Jurkat, Clone E6-1 (cell line): ENCODE data around the gene PRRT1B.
A peak's percentile ranks its signal among the peaks of the same experiment; 100 is the strongest.

Source experiments
- DNase-seq: peaks from one replicate; pipeline ENCODE4 v3.0.0-alpha.2; 2011; ENCODE audit warnings: low read depth, low spot score
- H3K4me3 ChIP-seq: 2 replicates; pipeline ENCODE4 v1.5.1; 2011; ENCODE audit warnings: mild to moderate bottlenecking, low read length, control low read depth, moderate library complexity

PRRT1B gene

GRCh38 chr9:131521203-131521602 lies 24.1 kb upstream of the PRRT1B start:
- no peak for DNase-seq
- no peak overlapping the region for H3K4me3 ChIP-seq

- no peak for DNase-seq
These were observed 23.5 kb upstream of the PRRT1B start for GRCh38 chr9:131521822-131522221.

GRCh38 chr9:131522257-131523085 lies 22.9 kb upstream of the PRRT1B start:
- DNase-seq = no peak
- no peak overlapping the region for H3K4me3 ChIP-seq

More at GRCh38 chr9:131521822-131522221, 23.5 kb upstream of the PRRT1B start:
- no peak overlapping the region for H3K4me3 ChIP-seq

- no peak for DNase-seq
- no peak overlapping the region for H3K4me3 ChIP-seq
These were observed 22.3 kb upstream of the PRRT1B start for GRCh38 chr9:131523086-131523388.

GRCh38 chr9:131523451-131524435 lies 21.6 kb upstream of the PRRT1B start:
- no peak for DNase-seq
- no peak overlapping the region for H3K4me3 ChIP-seq

GRCh38 chr9:131524665-131525315 lies 20.5 kb upstream of the PRRT1B start:
- no peak overlapping the region for H3K4me3 ChIP-seq
- DNase-seq = no peak

- no peak overlapping the region for H3K4me3 ChIP-seq
- DNase-seq = no peak
These were observed 19.4 kb upstream of the PRRT1B start for GRCh38 chr9:131525643-131526565.

- DNase-seq = no peak
- no peak overlapping the region for H3K4me3 ChIP-seq
These were observed 17.1 kb upstream of the PRRT1B start for GRCh38 chr9:131528186-131528585.

- no peak overlapping the region for H3K4me3 ChIP-seq
- no peak for DNase-seq
These were observed 16.3 kb upstream of the PRRT1B start for GRCh38 chr9:131528886-131529505.

- no peak for DNase-seq
- peak overlapping the region; percentile 68 for H3K4me3 ChIP-seq
These were observed 15.5 kb upstream of the PRRT1B start for GRCh38 chr9:131529597-131530545.

GRCh38 chr9:131530546-131530919 lies 14.8 kb upstream of the PRRT1B start:
- DNase-seq = no peak

GRCh38 chr9:131530920-131531832 lies 14.1 kb upstream of the PRRT1B start, which contains the start of gene UCK1:
UCK1 (minus strand) TSS chr9:131531263; CDS start chr9:131531174, 89 bp downstream.
- DNase-seq = peak; percentile 72

More at GRCh38 chr9:131530546-131530919, 14.8 kb upstream of the PRRT1B start:
- H3K4me3 ChIP-seq = peak overlapping the region; percentile 68

GRCh38 chr9:131534721-131535237 lies 10.5 kb upstream of the PRRT1B start:
- peak; percentile 93 for DNase-seq
- H3K4me3 ChIP-seq = peak overlapping the region; percentile 27

More at GRCh38 chr9:131530920-131531832, 14.1 kb upstream of the PRRT1B start, which contains the start of gene UCK1:
- peak within 1 kb of the TSS; percentile 68 for H3K4me3 ChIP-seq

- DNase-seq = no peak
- no peak overlapping the region for H3K4me3 ChIP-seq
These were observed 7.4 kb upstream of the PRRT1B start for GRCh38 chr9:131537946-131538345.

- DNase-seq = peak; percentile 66
- no peak overlapping the region for H3K4me3 ChIP-seq
These were observed 6.0 kb upstream of the PRRT1B start for GRCh38 chr9:131539223-131539923.
